HCT116 (cell line): ENCODE measurements around the gene FAM32A. TPM values are rescaled to one million over a fixed set of nuclear protein-coding genes. Genes with fewer than 3 reads are reported as not detected.

ENCODE experiments used
- ATAC-seq: fragments of 200-7000 bp; cut with Tn5 transposase; 2 replicates; pipeline ENCODE4 v1.9.1; 2020; ENCODE audit warnings: mild to moderate bottlenecking, moderate library complexity
- BruUV-seq: library from RNA; stranded (reverse); fragments of 400-500 nt; replicated peaks from 2 replicates; lab custom pipeline; 2021; lab: Mats Ljungman, UMichigan
- CTCF ChIA-PET: fragments of 300-600 bp; sonication (Branson Sonifier 250); formaldehyde crosslinking; loops from one replicate; lab custom pipeline; 2021; ENCODE audit warnings: antibody characterized with exemption; lab: Charles Lee
- POLR2A ChIA-PET: fragments of 300-600, 350-600 bp; sonication (Branson Sonifier 250); formaldehyde crosslinking; loops from one replicate; lab custom pipeline; 2021; ENCODE audit warnings: antibody characterized with exemption; lab: Charles Lee
- RAD21 ChIA-PET, 2 experiments: fragments of 300-600 bp; sonication (Branson Sonifier 250); formaldehyde crosslinking; loops; one replicate each; lab custom pipeline; 2023; ENCODE audit warnings: low total read pairs in 2 of 2; ENCODE audit not compliant: uncharacterized antibody in 2 of 2, unreplicated experiment in 2 of 2, low non-redundant PET in 1 of 2; lab: Charles Lee
- DNase-seq: peaks from one replicate; pipeline ENCODE4 v3.0.0-alpha.2; 2010; ENCODE audit warnings: low read depth, low spot score
- H2AFZ ChIP-seq: fragments of 200-600 bp; shearing (Covaris generic), sonication (generic); 2 replicates; pipeline ENCODE4 v1.6.1; 2017; ENCODE audit warnings: low read depth, mixed run types, mixed read lengths, antibody characterized with exemption, low read length; ENCODE audit not compliant: poor library complexity, severe bottlenecking
- H3K27ac ChIP-seq: 2 replicates; pipeline ENCODE4 v1.5.1; 2012; ENCODE audit warnings: low read depth, low read length
- H3K27me3 ChIP-seq: fragments of 200-600 bp; sonication (generic); 2 replicates; pipeline ENCODE4 v1.6.1; 2016; ENCODE audit warnings: mixed run types, low read length, mixed read lengths; ENCODE audit not compliant: insufficient read depth
- H3K36me3 ChIP-seq, 2 experiments: fragments of 200-500 bp in 1 of 2; fragments of 200-600 bp in 1 of 2; sonication (Bioruptor generic) in 1 of 2; sonication (generic) in 1 of 2; 2 replicates each; pipeline versions ENCODE4 v1.5.1 to v1.6.1; 2014 to 2016; ENCODE audit warnings: low read length in 2 of 2, inconsistent platforms in 1 of 2, mixed read lengths in 1 of 2, mixed run types in 1 of 2; ENCODE audit not compliant: insufficient read depth in 2 of 2, control insufficient read depth in 1 of 2
- H3K4me1 ChIP-seq, 2 experiments: fragments of 200-600 bp in 1 of 2; sonication (generic) in 1 of 2; 2 replicates each; pipeline versions ENCODE4 v1.5.1 to v1.6.1; 2012 to 2017; ENCODE audit warnings: low read length in 2 of 2, inconsistent platforms in 1 of 2, mild to moderate bottlenecking in 1 of 2, mixed read lengths in 1 of 2, mixed run types in 1 of 2, moderate library complexity in 1 of 2; ENCODE audit not compliant: insufficient read depth in 2 of 2, control insufficient read depth in 1 of 2
- H3K4me2 ChIP-seq: fragments of 200-600 bp; sonication (generic); 2 replicates; pipeline ENCODE4 v1.6.1; 2017; ENCODE audit warnings: mixed run types, low read length, mixed read lengths
- H3K4me3 ChIP-seq, 2 experiments: fragments of 200-600 bp in 1 of 2; sonication (generic) in 1 of 2; replicated peaks in 1 of 2; 2 replicates each; pipeline ENCODE4 v1.5.1; 2011 to 2016; ENCODE audit warnings: low read length in 2 of 2, control low read depth in 1 of 2, low read depth in 1 of 2, mild to moderate bottlenecking in 1 of 2, mixed read lengths in 1 of 2, mixed run types in 1 of 2
- H3K79me2 ChIP-seq: fragments of 200-600 bp; sonication (generic); 2 replicates; pipeline ENCODE4 v1.6.1; 2017; ENCODE audit warnings: mild to moderate bottlenecking, mixed run types, low read length, moderate library complexity, mixed read lengths; ENCODE audit not compliant: insufficient read depth
- H3K9ac ChIP-seq: fragments of 200-600 bp; sonication (generic); 2 replicates; pipeline ENCODE4 v1.6.1; 2016; ENCODE audit warnings: low read length, mixed read lengths
- H3K9me2 ChIP-seq: fragments of 200-600 bp; sonication (generic), shearing (Covaris generic); 2 replicates; pipeline ENCODE4 v1.6.1; 2017; ENCODE audit warnings: mixed run types, mild to moderate bottlenecking, moderate library complexity; ENCODE audit not compliant: insufficient read depth
- H3K9me3 ChIP-seq, 2 experiments: fragments of 200-500 bp in 1 of 2; fragments of 200-600 bp in 1 of 2; sonication (Bioruptor generic) in 1 of 2; sonication (generic) in 1 of 2; 2 replicates each; pipeline ENCODE4 v1.6.1; 2014 to 2017; ENCODE audit warnings: low read length in 2 of 2, mixed read lengths in 2 of 2, inconsistent platforms in 1 of 2, low read depth in 1 of 2, mild to moderate bottlenecking in 1 of 2, mixed run types in 1 of 2, moderate library complexity in 1 of 2; ENCODE audit not compliant: control insufficient read depth in 1 of 2, insufficient read depth in 1 of 2
- H4K20me1 ChIP-seq: fragments of 200-600 bp; sonication (generic), shearing (Covaris generic); 2 replicates; pipeline ENCODE4 v1.6.1; 2017; ENCODE audit warnings: mixed run types, mild to moderate bottlenecking, moderate library complexity; ENCODE audit not compliant: insufficient read depth
- ATF3 ChIP-seq: IDR thresholded peaks from 2 replicates; pipeline ENCODE4 v1.6.1; 2012
- EGR1 ChIP-seq: IDR thresholded peaks from 2 replicates; pipeline ENCODE4 v1.6.1; 2012; ENCODE audit warnings: low read depth
- ELF1 ChIP-seq: IDR thresholded peaks from 2 replicates; pipeline ENCODE4 v1.6.1; 2012; ENCODE audit warnings: low read depth, borderline replicate concordance
- EZH2 ChIP-seq: fragments of 200-600 bp; sonication (generic); IDR thresholded peaks from 2 replicates; pipeline ENCODE4 v1.6.1; 2017; ENCODE audit warnings: antibody characterized with exemption, mixed run types
- FOSL1 ChIP-seq: IDR thresholded peaks from 2 replicates; pipeline ENCODE4 v1.6.1; 2012; ENCODE audit warnings: low read depth
- JUND ChIP-seq: IDR thresholded peaks from 2 replicates; pipeline ENCODE4 v1.6.1; 2012
- MAX ChIP-seq: IDR thresholded peaks from 2 replicates; pipeline ENCODE4 v1.6.1; 2012
- POLR2A ChIP-seq: IDR thresholded peaks from 2 replicates; pipeline ENCODE4 v1.7.0; 2011; ENCODE audit warnings: borderline replicate concordance; ENCODE audit not compliant: insufficient read depth, insufficient read length; ENCODE audit errors: extremely low read depth
- POLR2AphosphoS5 ChIP-seq: IDR thresholded peaks from 2 replicates; pipeline ENCODE4 v1.6.1; 2011; ENCODE audit warnings: mild to moderate bottlenecking, low read depth, low read length, moderate library complexity
- RAD21 ChIP-seq: IDR thresholded peaks from 2 replicates; pipeline ENCODE4 v1.6.1; 2012; ENCODE audit warnings: low read depth, mild to moderate bottlenecking
- SIN3A ChIP-seq: IDR thresholded peaks from 2 replicates; pipeline ENCODE4 v1.6.1; 2012; ENCODE audit warnings: low read depth
- SP1 ChIP-seq: IDR thresholded peaks from 2 replicates; pipeline ENCODE4 v1.6.1; 2012; ENCODE audit warnings: low read depth
- SRF ChIP-seq: IDR thresholded peaks from 2 replicates; pipeline ENCODE4 v1.6.1; 2012; ENCODE audit warnings: low read depth
- TCF7L2 ChIP-seq: IDR thresholded peaks from 2 replicates; pipeline ENCODE4 v1.7.0; 2011; ENCODE audit warnings: borderline replicate concordance, inconsistent platforms; ENCODE audit not compliant: insufficient read depth, insufficient read length; ENCODE audit errors: extremely low read depth
- YY1 ChIP-seq: IDR thresholded peaks from 2 replicates; pipeline ENCODE4 v1.6.1; 2011; ENCODE audit warnings: low read length, low read depth, moderate library complexity, mild to moderate bottlenecking; ENCODE audit not compliant: insufficient replicate concordance; ENCODE audit errors: extremely low read depth
- ZBTB33 ChIP-seq: IDR thresholded peaks from 2 replicates; pipeline ENCODE4 v1.6.1; 2011; ENCODE audit warnings: mild to moderate bottlenecking, low read length, moderate library complexity; ENCODE audit not compliant: insufficient replicate concordance; ENCODE audit errors: extremely low read depth
- ZFX ChIP-seq: fragments of 450-650 bp; IDR thresholded peaks from 2 replicates; pipeline ENCODE4 v1.6.1; 2017
- intact Hi-C: fragments of 100-400 bp; cut with micrococcal nuclease; formaldehyde crosslinking; loops from 2 replicates; pipeline ENCODE4 v1.10.0; 2022
- total RNA-seq: library from RNA; stranded (reverse); gene quantifications from one replicate; pipeline ENCODE4 v1.2.1, GENCODE V29; 2021; ENCODE audit not compliant: unreplicated experiment

The FAM32A gene
- total RNA-seq, 1 experiment from 2014 or later = 61.3 TPM

GRCh38 chr19:16210168-16210567, 25.0 kb downstream of the FAM32A start:
- peaks cover 3 to 19% of the 10 kb centered on the region in 2 experiments; a peak in 3 of 4 replicates for H3K36me3 ChIP-seq
- TF ChIP-seq ZBTB33 (no peak), SRF (no peak), TCF7L2 (no peak), MAX (no peak), ELF1 (no peak), RAD21 (no peak), ZFX (no peak)
- no peaks in the 10 kb centered on the region for H3K4me1 ChIP-seq
- no peak for ATAC-seq
- no TSS peak for BruUV-seq
- CTCF ChIA-PET = no interaction called here
- no peak overlapping the region for H3K4me2 ChIP-seq
- POLR2A ChIA-PET = no interaction called here
- H4K20me1 ChIP-seq = no peaks in the 10 kb centered on the region
- no peak overlapping the region for H2AFZ ChIP-seq
- DNase-seq = no peak
- intact Hi-C loops = no loop called here
- no peak overlapping the region for H3K9ac ChIP-seq
- RAD21 ChIA-PET = no interaction called here
- H3K9me3 ChIP-seq = no peaks in the 10 kb centered on the region
- no peaks in the 10 kb centered on the region for H3K27me3 ChIP-seq
- no peaks in the 10 kb centered on the region for H3K9me2 ChIP-seq
- no peak overlapping the region for H3K27ac ChIP-seq
- H3K79me2 ChIP-seq = peaks cover 15% of the 10 kb centered on the region; the same call in 1 of the 2 replicates
- no peak overlapping the region for H3K4me3 ChIP-seq

- no peak overlapping the region for H2AFZ ChIP-seq
- no peak overlapping the region for H3K4me3 ChIP-seq
- intact Hi-C loops = no loop called here
- H4K20me1 ChIP-seq = no peaks in the 10 kb centered on the region
- no peaks in the 10 kb centered on the region for H3K4me1 ChIP-seq
- no peak for DNase-seq
- no peak overlapping the region for H3K4me2 ChIP-seq
- H3K36me3 ChIP-seq = peaks cover 3 to 15% of the 10 kb centered on the region in 2 experiments; a peak in 3 of 4 replicates
- H3K79me2 ChIP-seq = peaks cover 15% of the 10 kb centered on the region; the same call in 1 of the 2 replicates
- no peak overlapping the region for H3K27ac ChIP-seq
- CTCF ChIA-PET = no interaction called here
- no TSS peak for BruUV-seq
- H3K9ac ChIP-seq = no peak overlapping the region
- H3K9me2 ChIP-seq = no peaks in the 10 kb centered on the region
- no peaks in the 10 kb centered on the region for H3K27me3 ChIP-seq
- RAD21 ChIA-PET = no interaction called here
- ATAC-seq = no peak
- POLR2A ChIA-PET = no interaction called here
- H3K9me3 ChIP-seq = no peaks in the 10 kb centered on the region
- no peak for TF ChIP-seq SIN3A
- no peak for TF ChIP-seq JUND
- no peak for TF ChIP-seq EGR1
- no peak for TF ChIP-seq YY1
- no peak for TF ChIP-seq ZBTB33
- no peak for TF ChIP-seq EZH2
- no peak for TF ChIP-seq MAX
- TF ChIP-seq POLR2AphosphoS5 = no peak
- no peak for TF ChIP-seq SP1
- no peak for TF ChIP-seq POLR2A
- TF ChIP-seq FOSL1 = no peak
- no peak for TF ChIP-seq TCF7L2
- TF ChIP-seq ATF3 = no peak
These were observed 27.9 kb downstream of the FAM32A start for GRCh38 chr19:16213076-16213475.
